DND-41 (cell line): ENCODE results near the gene HERC5.

ENCODE experiments used
- EZH2 ChIP-seq: IDR thresholded peaks from 3 replicates; pipeline ENCODE4 v1.6.1; 2012; ENCODE audit warnings: borderline replicate concordance, low read depth, mild to moderate bottlenecking, moderate library complexity, low read length, inconsistent platforms; ENCODE audit not compliant: severe bottlenecking
- TF ChIP-seq, protein P1 (sequence below): IDR thresholded peaks from 2 replicates; pipeline ENCODE4 v1.5.1; 2012; ENCODE audit warnings: borderline replicate concordance, low read length, moderate library complexity, mild to moderate bottlenecking; ENCODE audit not compliant: poor library complexity, severe bottlenecking; ENCODE audit errors: extremely low read depth

DNA sequence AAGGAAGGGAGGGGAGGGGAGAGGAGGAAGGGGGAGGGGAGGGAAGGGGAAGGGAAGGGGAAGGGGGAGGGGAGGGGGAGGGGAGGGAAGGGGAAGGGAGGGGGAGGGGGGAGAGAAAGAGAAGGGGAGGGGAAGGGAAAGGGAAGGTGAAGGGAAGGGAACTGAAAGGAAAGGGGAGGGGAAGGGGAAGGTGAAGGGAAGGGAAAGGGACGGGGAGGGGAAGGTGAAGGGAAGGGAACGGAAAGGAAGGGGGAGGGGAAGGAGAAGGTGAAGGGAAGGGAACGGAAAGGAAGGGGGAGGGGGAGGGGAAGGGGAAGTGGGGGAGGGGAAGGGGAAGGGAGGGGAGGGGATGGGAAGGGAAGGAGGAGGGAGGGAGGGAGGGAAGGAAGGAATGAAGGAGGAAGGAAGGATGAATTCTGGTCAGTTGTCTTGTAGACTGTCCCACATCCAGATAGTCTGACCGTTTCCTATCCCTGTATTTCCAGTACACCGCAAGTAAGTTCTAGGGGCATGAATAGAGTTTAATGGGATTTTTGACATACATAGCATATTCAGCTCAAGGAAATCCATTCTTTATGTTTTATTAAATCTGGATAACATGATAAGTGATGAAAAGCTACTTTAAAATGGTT, 20.4 kb downstream of the HERC5 start:
- no peak for TF ChIP-seq EZH2
- TF ChIP-seq, protein P1, sequence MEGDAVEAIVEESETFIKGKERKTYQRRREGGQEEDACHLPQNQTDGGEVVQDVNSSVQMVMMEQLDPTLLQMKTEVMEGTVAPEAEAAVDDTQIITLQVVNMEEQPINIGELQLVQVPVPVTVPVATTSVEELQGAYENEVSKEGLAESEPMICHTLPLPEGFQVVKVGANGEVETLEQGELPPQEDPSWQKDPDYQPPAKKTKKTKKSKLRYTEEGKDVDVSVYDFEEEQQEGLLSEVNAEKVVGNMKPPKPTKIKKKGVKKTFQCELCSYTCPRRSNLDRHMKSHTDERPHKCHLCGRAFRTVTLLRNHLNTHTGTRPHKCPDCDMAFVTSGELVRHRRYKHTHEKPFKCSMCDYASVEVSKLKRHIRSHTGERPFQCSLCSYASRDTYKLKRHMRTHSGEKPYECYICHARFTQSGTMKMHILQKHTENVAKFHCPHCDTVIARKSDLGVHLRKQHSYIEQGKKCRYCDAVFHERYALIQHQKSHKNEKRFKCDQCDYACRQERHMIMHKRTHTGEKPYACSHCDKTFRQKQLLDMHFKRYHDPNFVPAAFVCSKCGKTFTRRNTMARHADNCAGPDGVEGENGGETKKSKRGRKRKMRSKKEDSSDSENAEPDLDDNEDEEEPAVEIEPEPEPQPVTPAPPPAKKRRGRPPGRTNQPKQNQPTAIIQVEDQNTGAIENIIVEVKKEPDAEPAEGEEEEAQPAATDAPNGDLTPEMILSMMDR: no peak
